AML-193 (cell line): ENCODE results near the gene FAT1.
A peak's percentile ranks its signal among the peaks of the same experiment; 100 is the strongest.

Source experiments
- DNase-seq, 2 experiments: peaks; one replicate each; lab custom pipeline; 2025; lab: John Stamatoyannopoulos, UW

FAT1 gene

DNA sequence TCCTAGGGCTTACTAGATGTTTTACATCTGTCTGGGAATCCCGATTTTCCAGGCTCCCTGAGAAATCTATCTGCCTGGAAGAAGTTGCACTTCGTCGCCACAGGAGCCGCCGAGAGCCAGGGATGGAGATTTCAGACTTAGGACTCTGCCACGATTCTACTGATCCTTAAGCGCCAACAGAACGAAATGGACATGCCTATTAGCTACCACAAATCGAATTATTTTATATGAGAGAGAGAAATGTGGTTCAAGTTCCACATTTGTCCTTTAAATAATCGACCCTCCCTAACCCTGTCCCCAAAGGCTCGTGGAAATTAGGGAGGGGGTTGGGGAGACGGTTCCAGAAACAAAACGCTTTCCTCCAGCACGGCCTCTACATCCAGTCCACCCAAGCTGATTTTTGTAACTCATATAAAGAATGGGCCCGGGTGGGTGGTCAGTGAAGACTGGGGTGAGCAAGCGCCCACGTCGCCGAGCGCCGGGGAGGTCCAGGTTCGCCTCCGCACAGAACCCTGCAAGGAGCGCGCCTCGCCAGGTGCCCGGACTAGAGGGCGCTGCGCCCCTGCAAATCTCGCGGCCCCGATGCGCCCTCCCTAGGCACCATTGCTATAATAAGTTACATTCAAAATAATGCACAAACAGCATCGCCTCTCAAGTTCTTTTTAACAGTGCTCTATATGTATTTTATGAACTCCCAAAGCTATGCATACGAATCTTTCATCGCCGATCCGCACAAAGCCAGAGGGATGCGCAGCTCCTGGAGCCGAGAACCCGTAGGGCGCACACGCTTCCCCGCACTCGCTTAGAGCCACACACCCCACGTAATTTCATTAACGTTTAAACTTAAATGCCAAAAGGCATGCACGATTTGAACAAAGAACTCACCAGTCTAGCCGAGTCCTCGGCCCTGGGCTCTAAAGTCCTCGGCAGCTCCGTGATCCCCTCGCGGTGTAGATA lies 2.1 kb upstream of the FAT1 start:
- no peak for DNase-seq

- DNase-seq, result no peak
Measured at GRCh38 chr4:186724864-186725468, 1.3 kb upstream of the FAT1 start.

DNA sequence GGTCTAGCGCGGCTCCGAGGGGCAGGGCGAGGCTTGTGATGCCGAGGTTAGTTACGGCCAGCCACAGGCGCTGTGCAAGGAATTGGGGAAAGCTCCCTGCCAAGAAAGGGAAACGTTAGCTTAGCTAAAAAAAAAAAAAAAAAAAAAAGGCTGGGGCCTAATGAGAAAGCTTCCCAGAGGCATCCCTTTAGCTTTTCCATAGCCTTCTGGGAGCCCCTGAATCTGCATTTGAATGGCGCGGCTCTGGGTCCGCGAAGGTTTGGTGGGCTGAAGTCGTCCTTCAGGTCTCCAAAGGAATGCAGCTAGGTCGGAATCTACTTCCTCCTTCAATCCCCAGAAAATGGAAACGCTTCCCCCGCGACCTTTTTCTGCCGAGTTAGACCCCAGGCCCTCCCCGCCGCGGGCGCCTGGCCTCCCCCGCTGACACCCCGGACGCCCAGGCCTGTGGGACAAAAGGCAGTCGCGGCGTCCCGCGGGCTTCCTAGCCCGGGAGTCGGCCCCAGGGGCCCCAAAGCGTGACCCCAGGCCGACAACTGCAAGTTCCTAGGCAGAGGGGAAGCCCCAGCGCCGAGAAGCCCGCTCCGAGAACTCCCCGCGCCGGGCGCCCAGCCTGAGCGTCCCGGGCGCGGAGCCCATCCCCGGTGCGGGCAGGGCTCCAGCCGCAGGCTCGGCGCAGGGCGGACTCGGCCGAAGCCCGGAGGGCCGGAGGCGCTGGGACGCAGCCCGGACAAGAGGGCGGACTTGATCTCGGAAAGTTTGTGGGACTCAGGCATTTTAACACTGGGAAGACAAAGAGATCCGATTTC lies 605 bp upstream of the FAT1 start:
- DNase-seq, result no peak

DNA sequence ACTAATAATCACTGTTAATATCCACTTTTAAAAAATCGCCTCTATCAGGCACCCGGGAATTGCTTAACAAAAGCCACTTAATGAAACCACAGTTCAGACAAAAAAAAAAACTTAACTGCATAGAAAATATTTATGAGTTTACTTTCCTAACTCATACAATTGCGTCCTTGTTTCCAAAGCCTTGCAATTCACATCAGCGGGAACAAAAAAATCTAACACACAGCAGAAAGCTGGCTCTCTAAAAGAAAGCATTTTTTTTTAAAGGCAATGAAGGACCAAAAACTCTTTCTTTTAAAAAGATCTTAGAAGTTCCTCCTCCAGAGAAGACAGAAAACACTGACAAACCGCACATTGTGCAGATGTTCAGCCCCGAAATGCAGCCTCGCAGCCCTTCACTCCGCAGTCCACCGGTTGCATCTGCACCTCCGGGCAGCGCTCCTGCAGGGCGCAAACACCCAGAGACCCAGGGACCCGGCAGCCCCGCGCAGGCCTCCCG lies 812 bp downstream of the FAT1 start:
- no peak for DNase-seq

GRCh38 chr4:186719925-186720694 lies 3.5 kb downstream of the FAT1 start:
- peak in 1 of 2 experiments; percentile 14 for DNase-seq

- no peak for DNase-seq
Measured at GRCh38 chr4:186717556-186717955, 6.1 kb downstream of the FAT1 start.

DNA sequence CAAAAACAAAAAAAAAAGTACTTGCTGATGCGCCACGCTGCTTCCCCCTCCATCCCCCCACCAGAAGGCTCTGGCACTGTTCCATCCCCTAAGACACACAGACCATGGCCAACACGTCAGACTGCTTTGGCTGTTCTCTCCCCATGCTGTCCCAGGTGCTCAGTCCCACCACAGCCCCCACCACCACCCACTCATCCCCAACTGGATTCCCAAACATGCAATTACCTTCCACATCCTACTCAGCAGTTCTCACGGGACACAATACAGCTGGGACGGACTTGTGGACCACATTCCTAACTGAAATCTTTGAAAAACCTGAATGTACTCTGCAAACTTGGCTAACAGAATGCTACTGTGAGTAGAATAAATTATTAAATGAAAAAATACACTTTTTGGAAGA lies 8.6 kb downstream of the FAT1 start:
- DNase-seq, result no peak

- DNase-seq, result no peak
Measured at GRCh38 chr4:186714006-186714675, 9.5 kb downstream of the FAT1 start.

- no peak for DNase-seq
Measured at GRCh38 chr4:186712690-186713089, 11.0 kb downstream of the FAT1 start.

DNA sequence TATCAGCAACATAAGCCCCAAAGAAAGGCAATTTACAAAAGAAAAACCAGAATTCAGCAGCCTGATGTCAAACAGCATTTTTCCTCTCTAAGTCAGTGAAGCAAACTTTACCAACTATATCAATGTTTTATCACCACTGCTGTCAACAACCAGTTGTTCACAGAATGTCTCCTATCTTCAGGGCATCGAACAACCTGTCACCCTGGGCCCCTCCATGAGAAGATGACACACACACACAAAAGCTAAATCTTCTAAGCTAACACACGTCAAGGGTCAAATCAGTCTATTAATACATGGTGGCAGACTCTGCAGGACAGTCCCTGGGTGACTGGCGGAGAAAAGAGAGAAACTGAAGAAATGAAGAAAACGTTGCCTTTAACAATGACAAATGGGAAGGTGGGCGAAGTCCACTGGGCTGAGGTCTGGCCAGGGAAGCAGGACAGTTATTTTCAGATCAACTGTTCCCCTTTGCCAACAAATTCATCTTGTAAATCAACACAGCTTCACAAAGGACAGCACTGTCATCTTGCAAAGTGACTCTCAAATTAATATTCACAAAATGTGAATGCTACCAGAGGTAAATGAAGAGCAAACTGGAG lies 13.0 kb downstream of the FAT1 start:
- DNase-seq, result no peak

DNA sequence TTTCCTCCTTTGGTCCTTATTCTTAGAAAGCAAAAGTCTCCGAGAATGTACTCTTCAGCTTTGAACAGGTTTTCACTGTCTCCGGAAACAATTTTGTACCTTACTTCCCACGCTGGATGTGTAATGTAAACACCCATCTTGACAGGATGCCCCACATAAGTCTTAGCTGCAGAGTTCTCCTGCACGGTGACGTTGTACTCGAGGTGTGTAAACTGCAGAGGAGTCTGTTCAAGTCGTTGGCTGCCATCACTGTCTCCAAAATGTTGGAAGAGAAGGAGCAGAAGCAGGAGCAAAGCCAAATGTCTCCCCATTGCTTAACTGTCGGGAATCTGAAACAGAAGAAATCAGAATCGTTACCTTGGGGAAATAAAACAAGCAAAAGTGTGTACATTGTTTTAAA lies 14.1 kb downstream of the FAT1 start:
- no peak for DNase-seq

DNA sequence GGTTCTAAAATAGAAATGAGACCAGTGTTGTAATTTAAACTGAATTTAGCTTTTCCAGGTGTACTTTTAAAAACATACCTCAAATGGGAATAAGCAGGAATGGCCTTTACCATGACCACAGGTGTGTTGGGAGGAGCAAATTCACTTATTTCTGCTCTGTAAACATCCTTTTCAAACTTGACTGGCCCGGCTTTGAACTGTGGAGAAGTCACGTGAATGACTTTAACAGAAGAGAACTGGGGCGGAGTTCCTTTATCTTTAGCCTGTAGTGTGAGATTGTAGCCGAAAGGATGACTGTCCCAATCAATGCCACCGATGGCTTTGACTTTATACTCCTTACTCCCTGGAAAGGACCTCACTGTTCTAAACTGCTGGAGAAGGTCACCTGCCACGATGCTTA lies 15.1 kb downstream of the FAT1 start:
- no peak for DNase-seq

- DNase-seq, result no peak
Measured at GRCh38 chr4:186707996-186708395, 15.7 kb downstream of the FAT1 start.

DNA sequence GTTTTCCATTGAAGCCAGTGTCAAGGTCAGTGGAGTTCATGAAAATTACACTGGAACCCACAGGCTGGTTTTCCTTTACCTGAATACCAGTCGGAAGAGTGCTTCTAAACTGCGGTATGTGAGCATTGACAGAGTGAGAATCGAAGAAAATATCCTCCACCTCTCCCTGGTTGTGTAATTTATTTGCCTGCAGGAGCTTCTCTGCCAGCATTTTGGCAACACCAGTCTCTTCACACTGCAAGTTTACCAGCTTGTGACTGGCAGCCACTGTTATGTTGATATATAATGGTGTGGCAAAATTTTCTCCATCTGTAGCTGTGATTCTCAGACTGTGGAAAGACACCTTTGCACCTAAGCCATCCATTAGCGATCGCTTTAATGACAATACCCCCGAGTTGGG lies 16.1 kb downstream of the FAT1 start:
- DNase-seq, result no peak

GRCh38 chr4:186704057-186704456 lies 19.6 kb downstream of the FAT1 start:
- DNase-seq, result no peak

DNA sequence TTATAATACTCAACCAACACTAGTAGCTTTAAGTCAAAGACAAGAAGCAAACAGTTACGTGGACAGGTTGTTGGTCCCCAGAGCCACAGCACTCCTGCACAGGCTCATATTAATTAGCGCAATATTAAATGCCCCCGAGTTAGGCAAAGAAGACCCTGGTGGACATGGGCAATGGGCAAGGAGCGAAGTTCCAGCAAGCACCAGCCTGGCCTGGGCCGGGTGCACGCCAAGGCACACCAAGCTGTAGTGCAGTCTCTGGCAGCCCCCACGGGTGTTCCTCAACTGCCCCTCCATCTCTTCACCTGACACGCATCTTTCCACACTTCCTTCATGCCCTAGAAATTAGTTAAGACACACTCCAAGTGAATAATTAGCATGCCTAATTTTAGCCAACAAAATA lies 20.1 kb downstream of the FAT1 start:
- DNase-seq, result no peak

GRCh38 chr4:186702940-186703339 lies 20.7 kb downstream of the FAT1 start:
- no peak for DNase-seq

DNA sequence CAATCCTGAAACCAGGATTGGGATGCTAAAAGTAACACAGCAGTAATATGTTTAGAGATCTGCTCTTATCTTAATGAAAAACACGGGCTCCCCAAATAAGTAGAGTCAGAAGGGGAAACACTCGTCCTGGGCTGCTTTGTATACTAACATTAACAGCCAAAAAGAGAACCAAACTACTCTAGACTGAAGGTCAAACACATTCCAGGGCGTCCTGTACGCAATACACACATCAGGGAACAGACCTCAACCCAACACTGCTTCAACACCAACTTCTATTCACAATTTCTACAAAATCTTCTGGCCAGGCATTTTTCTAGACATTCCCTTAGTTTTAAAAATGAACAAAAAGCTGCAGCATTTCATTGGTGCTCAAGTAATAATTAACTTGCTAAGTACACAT lies 21.4 kb downstream of the FAT1 start:
- no peak for DNase-seq

DNA sequence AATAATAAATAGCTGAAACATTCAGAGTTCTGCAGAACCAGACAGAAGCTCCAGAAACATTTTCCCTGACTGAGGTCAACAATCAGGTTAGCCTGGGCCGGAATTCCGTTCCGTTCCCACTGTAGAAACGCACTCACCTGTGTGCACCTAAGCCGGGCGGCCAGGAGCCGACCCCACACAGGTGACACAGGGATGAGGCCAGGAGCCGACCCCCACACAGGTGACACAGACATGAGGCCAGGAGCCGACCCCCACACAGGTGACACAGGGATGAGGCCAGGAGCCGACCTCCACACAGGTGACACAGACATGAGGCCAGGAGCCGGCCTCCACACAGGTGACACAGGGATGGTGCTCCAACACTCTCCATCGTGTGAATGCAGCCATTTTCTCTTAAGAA lies 21.9 kb downstream of the FAT1 start:
- DNase-seq, result no peak

- no peak for DNase-seq
Measured at GRCh38 chr4:186701273-186701672, 22.4 kb downstream of the FAT1 start.

- no peak for DNase-seq
Measured at GRCh38 chr4:186700746-186701145, 22.9 kb downstream of the FAT1 start.
